CD4-positive, alpha-beta memory T cell (primary cell): ENCODE data around the gene ACTMAP. TPM values are rescaled to one million over a fixed set of nuclear protein-coding genes. Genes with fewer than 3 reads are reported as not detected.

Experiments
- CTCF ChIA-PET: fragments of 350-600 bp; sonication (Branson Sonifier 250); formaldehyde crosslinking; loops from one replicate; lab custom pipeline; 2021; ENCODE audit warnings: inconsistent platforms; ENCODE audit not compliant: partially characterized antibody; lab: Charles Lee
- POLR2A ChIA-PET: fragments of 350-600 bp; sonication (Branson Sonifier 250); formaldehyde crosslinking; loops from one replicate; lab custom pipeline; 2021; ENCODE audit not compliant: partially characterized antibody; lab: Charles Lee
- DNase-seq, 5 donors: peaks; one replicate each; pipeline versions ENCODE4 v3.0.0 to v3.0.0-alpha.2; 2020 to 2022; ENCODE audit warnings: mixed read lengths in 1 of 5
- H3K27ac ChIP-seq: one replicate; pipeline ENCODE4 v1.7.0; 2013; ENCODE audit warnings: low read depth, low read length
- H3K27me3 ChIP-seq: 2 replicates; pipeline ENCODE4 v1.7.0; 2013; ENCODE audit warnings: mild to moderate bottlenecking, low read length, moderate library complexity; ENCODE audit not compliant: insufficient read depth
- H3K36me3 ChIP-seq: 2 replicates; pipeline ENCODE4 v1.7.0; 2013; ENCODE audit warnings: mild to moderate bottlenecking, low read length, moderate library complexity; ENCODE audit not compliant: insufficient read depth
- H3K4me1 ChIP-seq: 2 replicates; pipeline ENCODE4 v1.7.0; 2013; ENCODE audit warnings: mild to moderate bottlenecking, low read length, moderate library complexity; ENCODE audit not compliant: insufficient read depth
- H3K4me3 ChIP-seq, 2 donors: one replicate each; pipeline ENCODE4 v1.7.0; 2013; ENCODE audit warnings: low read length in 2 of 2, mild to moderate bottlenecking in 1 of 2
- H3K9me3 ChIP-seq, 2 donors: one replicate each; pipeline ENCODE4 v1.7.0; 2013; ENCODE audit warnings: low read length in 2 of 2, control low read depth in 1 of 2; ENCODE audit not compliant: control insufficient read depth in 1 of 2
- H3K27ac Mint-ChIP-seq, 7 donors: one replicate each; pipeline ENCODE4 v1.8.0; 2020 to 2021; ENCODE audit warnings: mixed read lengths in 7 of 7, mild to moderate bottlenecking in 6 of 7, inconsistent platforms in 3 of 7, moderate library complexity in 3 of 7
- H3K27me3 Mint-ChIP-seq, 2 donors: one replicate each; pipeline ENCODE4 v1.8.0; 2020 to 2021; ENCODE audit warnings: mixed read lengths in 2 of 2
- H3K36me3 Mint-ChIP-seq, 2 donors: one replicate each; pipeline ENCODE4 v1.8.0; 2020 to 2021; ENCODE audit warnings: mixed read lengths in 2 of 2, inconsistent platforms in 1 of 2, mild to moderate bottlenecking in 1 of 2
- H3K4me1 Mint-ChIP-seq, 4 donors: one replicate each; pipeline ENCODE4 v1.8.0; 2020 to 2021; ENCODE audit warnings: mixed read lengths in 4 of 4, mild to moderate bottlenecking in 1 of 4
- H3K4me3 Mint-ChIP-seq, 8 donors: one replicate each; pipeline ENCODE4 v1.8.0; 2020 to 2021; ENCODE audit warnings: mixed read lengths in 8 of 8, mild to moderate bottlenecking in 7 of 8, moderate library complexity in 6 of 8, inconsistent platforms in 3 of 8
- H3K9me3 Mint-ChIP-seq, 8 donors: one replicate each; pipeline ENCODE4 v1.8.0; 2020 to 2021; ENCODE audit warnings: mixed read lengths in 8 of 8, mild to moderate bottlenecking in 5 of 8, inconsistent platforms in 3 of 8, moderate library complexity in 1 of 8
- intact Hi-C: fragments of 100-400 bp; cut with micrococcal nuclease; formaldehyde crosslinking; loops from one replicate; pipeline ENCODE4 v1.15.1; 2023
- polyA plus RNA-seq, 2 donors: library from polyadenylated mRNA; unstranded; fragments of 300-500 nt; fragmentation: Illumina TruSeq; gene quantifications; one replicate each; pipeline ENCODE4 v1.2.3, GENCODE V29; 2021
- total RNA-seq, 2 experiments: library from RNA; stranded (reverse); gene quantifications; one replicate each; pipeline ENCODE4 v1.2.3, GENCODE V29; 2021

ACTMAP gene
- total and polyA plus RNA-seq, 4 experiments from 2014 or later = 0.26 to 5.5 (median 4.0) TPM

DNA sequence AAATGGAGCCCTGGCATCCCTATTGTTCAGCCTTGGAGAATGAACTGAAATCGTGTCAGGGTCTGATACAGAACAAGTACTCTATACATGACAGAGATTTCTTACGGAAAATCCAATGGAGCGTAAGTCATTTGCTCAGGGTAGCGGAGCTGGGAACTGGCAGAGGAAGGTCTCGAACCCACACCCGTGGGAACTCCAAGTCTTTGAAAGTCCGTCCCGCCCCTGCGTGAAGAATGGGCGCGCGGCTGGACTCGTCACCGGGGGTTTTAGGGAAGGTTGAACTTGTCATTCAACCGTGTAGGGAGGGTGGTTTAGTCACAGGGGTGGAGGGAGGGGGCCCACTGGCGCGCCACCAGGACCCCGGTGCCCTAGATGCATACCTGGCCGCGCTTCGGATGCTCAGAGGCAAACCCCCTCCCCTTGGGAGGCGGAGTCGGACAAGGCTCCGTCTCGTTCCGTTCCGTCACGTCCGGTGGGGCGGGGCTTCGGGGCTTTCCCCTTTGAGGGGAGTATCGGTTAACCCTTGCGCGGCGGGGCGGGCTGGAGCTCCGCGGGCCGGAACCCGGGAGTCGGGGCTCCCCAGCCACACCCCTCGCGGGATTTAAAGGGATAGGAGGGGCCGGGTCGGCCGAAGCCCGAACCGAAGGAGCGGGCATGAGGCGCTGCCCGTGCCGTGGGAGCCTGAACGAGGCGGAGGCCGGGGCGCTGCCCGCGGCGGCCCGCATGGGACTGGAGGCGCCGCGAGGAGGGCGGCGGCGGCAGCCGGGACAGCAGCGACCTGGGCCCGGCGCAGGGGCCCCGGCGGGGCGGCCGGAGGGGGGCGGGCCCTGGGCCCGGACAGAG lies 33.6 kb downstream of the ACTMAP start, which contains the start of the genes COQ8B and ITPKC:
Gene COQ8B, minus strand, starts transcription at position 405 of the 843 bp plus-strand sequence. CDS start 2,254 bp downstream, outside the sequence.
Gene ITPKC, plus strand, starts transcription at position 631 of the 843 bp plus-strand sequence. Its CDS starts 24 bp downstream, at position 655.
- H3K4me3 ChIP-seq = peak within 1 kb of the TSS; percentile 78 to 83
- no peaks in the 10 kb centered on the region for H3K9me3 ChIP-seq
- intact Hi-C loops = loop anchor here (1.0 to 5.0 kb wide), 3 partner anchors 53 to 104 kb away; no protein-coding TSS in a partner anchor
- H3K36me3 ChIP-seq = no peaks in the 10 kb centered on the region
- peak; percentile 98 to 100 (median 99) for DNase-seq
- POLR2A ChIA-PET = interaction anchor here (0.6 to 2.4 kb wide), 22 partner anchors 10 to 647 kb away, joined by 3 to 35 read pairs (median 4); partner anchors contain the start of genes ACTMAP, B9D2, EGLN2 and HNRNPUL1
- CTCF ChIA-PET = interaction anchor here (0.8 to 2.2 kb wide), 5 partner anchors 13 to 103 kb away, joined by 4 to 10 read pairs (median 7); partner anchors contain the start of gene RAB4B
- Mint-ChIP-seq H3K27ac (peak within 1 kb of the TSS; percentile 96 to 99 (median 98)), H3K36me3 (peaks cover 14 to 39% of the 10 kb centered on the region in 2 donors), H3K4me3 (peak within 1 kb of the TSS; percentile 87 to 97 (median 92)), H3K4me1 (peaks cover 40 to 83% (median 58%) of the 10 kb centered on the region in 4 donors), H3K27me3 (no peaks in the 10 kb centered on the region), H3K9me3 (peaks cover 0 to 3% (median 0%) of the 10 kb centered on the region in 8 donors)
- H3K4me1 ChIP-seq = peaks cover 70% of the 10 kb centered on the region
- H3K27me3 ChIP-seq = no peaks in the 10 kb centered on the region
- H3K27ac ChIP-seq = peak within 1 kb of the TSS; percentile 98

DNA sequence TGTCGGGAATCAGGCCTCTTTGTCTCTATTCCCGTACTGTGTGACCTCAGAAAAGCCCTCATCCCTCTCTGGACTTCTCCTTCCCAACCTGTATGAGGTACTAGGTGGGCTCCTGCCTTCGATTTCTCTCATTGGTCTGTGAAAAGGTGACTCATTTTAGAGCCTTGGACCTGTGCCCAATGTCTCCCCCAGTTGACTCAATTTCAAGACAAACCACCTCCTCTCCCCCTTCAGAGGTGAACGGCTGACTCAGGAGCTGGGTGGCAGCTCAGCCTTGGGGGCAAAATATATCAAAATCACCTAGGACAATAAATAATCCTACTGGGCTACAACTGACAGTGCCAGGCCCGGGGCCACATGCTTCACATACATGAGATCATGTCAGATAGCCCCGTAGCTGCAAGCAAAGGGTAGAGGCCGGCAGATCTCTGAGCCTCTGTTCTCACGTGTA lies 34.2 kb downstream of the ACTMAP start:
- Mint-ChIP-seq H3K9me3 (peaks cover 0 to 3% (median 0%) of the 10 kb centered on the region in 8 donors), H3K4me3 (peak overlapping the region; percentile 84 to 94 (median 90)), H3K36me3 (peaks cover 20 to 43% of the 10 kb centered on the region in 2 donors), H3K27me3 (no peaks in the 10 kb centered on the region), H3K4me1 (peaks cover 44 to 82% (median 60%) of the 10 kb centered on the region in 4 donors), H3K27ac (peak overlapping the region; percentile 96 to 99 (median 98))
- H3K27ac ChIP-seq = peak overlapping the region; percentile 98
- H3K4me3 ChIP-seq = peak overlapping the region; percentile 53 to 78
- intact Hi-C loops = loop anchor here (1.0 to 5.0 kb wide), 3 partner anchors 53 to 104 kb away; no protein-coding TSS in a partner anchor
- CTCF ChIA-PET = interaction anchor here (1.3 to 2.2 kb wide), 4 partner anchors 53 to 104 kb away, joined by 5 to 10 read pairs (median 8); partner anchors contain the start of gene RAB4B
- no peaks in the 10 kb centered on the region for H3K27me3 ChIP-seq
- H3K4me1 ChIP-seq = peaks cover 63% of the 10 kb centered on the region
- H3K9me3 ChIP-seq = no peaks in the 10 kb centered on the region
- H3K36me3 ChIP-seq = no peaks in the 10 kb centered on the region
- peak; percentile 17 to 88 (median 19) for DNase-seq
- POLR2A ChIA-PET = interaction anchor here (0.8 to 2.4 kb wide), 17 partner anchors 9 to 547 kb away, joined by 3 to 35 read pairs (median 6); partner anchors contain the start of genes ACTMAP, EGLN2, HNRNPUL1 and NUMBL

DNA sequence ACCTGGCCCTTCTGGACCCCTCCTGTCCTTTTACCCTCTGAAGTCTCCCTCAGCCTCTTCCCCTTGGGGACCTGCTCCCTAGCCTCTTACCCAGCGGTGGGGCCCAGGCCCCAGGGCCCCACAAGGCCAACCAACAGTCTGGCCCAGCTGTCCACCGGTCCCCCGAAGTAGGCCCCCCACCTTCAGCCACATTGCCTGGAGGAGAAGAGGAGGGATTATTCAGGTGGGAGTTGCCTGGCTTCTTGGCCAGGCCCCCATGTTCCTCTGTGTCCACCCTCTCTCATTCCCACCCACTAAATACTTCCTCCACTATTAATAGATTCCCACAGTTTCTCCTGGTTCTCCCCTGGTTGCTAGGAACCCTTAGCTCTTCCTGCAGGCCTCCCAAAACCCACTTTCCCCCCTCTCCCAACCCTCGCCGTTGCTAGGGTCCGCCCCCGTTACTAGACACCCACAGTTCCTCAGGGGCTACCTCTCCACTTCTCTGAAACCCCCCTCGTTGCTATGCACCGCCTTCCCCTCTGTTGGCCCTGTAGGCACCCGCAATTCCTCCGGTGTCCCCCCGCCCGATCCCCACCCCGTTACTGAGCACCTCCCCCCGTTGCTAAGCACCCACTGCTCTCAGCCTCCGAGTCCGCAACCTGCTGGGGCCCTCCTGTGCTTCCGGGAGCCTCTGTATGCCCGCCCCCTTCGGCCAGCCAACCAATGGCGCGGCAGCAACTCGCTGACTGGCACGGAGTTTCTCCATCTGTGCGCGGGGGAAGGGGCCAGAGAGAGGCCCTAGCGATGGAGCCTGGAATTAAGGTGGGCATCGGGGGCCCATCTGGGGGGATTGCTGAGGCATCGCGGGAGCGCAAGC lies 35.6 kb downstream of the ACTMAP start:
- H3K36me3 Mint-ChIP-seq = peaks cover 16 to 41% of the 10 kb centered on the region in 2 donors
- Histone ChIP-seq H3K36me3 (no peaks in the 10 kb centered on the region), H3K4me3 (peak overlapping the region; percentile 53 to 78), H3K9me3 (no peaks in the 10 kb centered on the region), H3K4me1 (peaks cover 50% of the 10 kb centered on the region), H3K27ac (peak overlapping the region; percentile 98), H3K27me3 (no peaks in the 10 kb centered on the region)
- peak; percentile 93 to 96 (median 94) for DNase-seq
- H3K4me1 Mint-ChIP-seq = peaks cover 38 to 69% (median 50%) of the 10 kb centered on the region in 4 donors
- peak overlapping the region; percentile 96 to 99 (median 98) for H3K27ac Mint-ChIP-seq
- intact Hi-C loops = loop anchor here (1.0 to 5.0 kb wide), 4 partner anchors 24 to 102 kb away; partner anchors contain the start of genes ACTMAP, NUMBL and RAB4B
- H3K4me3 Mint-ChIP-seq = peak overlapping the region; percentile 84 to 94 (median 90)
- no peaks in the 10 kb centered on the region for H3K27me3 Mint-ChIP-seq
- H3K9me3 Mint-ChIP-seq = peaks cover 0 to 1% (median 0%) of the 10 kb centered on the region in 8 donors
- ChIA-PET CTCF (no interaction called here), POLR2A (interaction anchor here (0.7 kb wide), 2 partner anchors 36 to 52 kb away, joined by 3 read pairs; partner anchors contain the start of genes ACTMAP and SNRPA)

DNA sequence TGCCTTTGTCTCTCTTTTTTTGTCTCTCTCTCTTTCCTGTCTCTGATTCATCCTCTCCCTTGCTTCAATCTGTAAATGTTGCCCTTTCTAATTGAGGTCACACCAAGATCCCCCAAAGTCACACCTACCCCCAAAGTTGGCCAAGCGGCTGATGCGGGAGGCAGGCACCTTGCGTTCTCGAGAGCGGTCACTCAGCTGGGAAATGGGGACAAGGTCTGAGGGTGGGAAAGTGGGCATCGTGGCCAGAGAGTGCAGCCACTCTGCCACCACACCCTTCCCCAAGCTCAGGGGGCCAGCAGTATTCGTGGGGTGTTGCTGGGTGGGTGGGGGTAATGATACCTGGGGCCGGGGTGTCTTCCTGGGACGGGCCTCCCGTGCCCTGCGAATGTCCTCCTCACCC lies 36.3 kb downstream of the ACTMAP start:
- peaks cover 20 to 45% of the 10 kb centered on the region in 2 donors for H3K36me3 Mint-ChIP-seq

DNA sequence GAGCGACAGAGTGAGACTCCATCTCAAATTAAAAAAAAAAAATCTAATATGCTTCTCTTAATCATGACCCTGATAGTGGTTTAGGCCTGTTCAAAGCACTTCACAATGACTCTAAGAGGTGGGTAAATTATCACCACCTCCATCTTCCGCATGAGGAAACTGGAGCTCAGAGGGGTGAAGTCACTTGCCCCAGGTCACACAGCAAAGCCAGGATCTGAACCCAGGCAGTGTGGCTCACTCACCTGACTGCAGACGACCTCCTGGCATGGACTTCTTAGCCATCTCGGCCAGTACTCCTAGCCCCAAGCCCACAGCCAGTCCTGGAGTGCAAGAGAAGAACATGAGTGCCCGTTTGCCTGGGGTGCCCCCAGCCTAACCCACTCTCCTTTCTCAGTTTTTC lies 40.5 kb downstream of the ACTMAP start:
- ChIA-PET POLR2A (no interaction called here), CTCF (interaction anchor here (1.4 kb wide), 1 partner anchor 68 kb away, joined by 3 read pairs; the partner anchor contains the start of gene RAB4B)
- intact Hi-C loops = no loop called here
- H3K4me1 Mint-ChIP-seq = peaks cover 16 to 32% (median 19%) of the 10 kb centered on the region in 4 donors
- no peak overlapping the region for H3K27ac ChIP-seq
- H3K27ac Mint-ChIP-seq = no peak overlapping the region
- no peaks in the 10 kb centered on the region for H3K9me3 ChIP-seq
- H3K4me3 Mint-ChIP-seq = no peak overlapping the region
- H3K27me3 ChIP-seq = no peaks in the 10 kb centered on the region
- peaks cover 36 to 38% of the 10 kb centered on the region in 2 donors for H3K36me3 Mint-ChIP-seq
- peaks cover 9% of the 10 kb centered on the region for H3K36me3 ChIP-seq
- H3K9me3 Mint-ChIP-seq = no peaks in the 10 kb centered on the region
- no peaks in the 10 kb centered on the region for H3K27me3 Mint-ChIP-seq
- peaks cover 10% of the 10 kb centered on the region for H3K4me1 ChIP-seq
- no peak for DNase-seq
- H3K4me3 ChIP-seq = no peak overlapping the region

More for the DNA sequence above, 36.3 kb downstream of the ACTMAP start:
- Histone ChIP-seq H3K4me3 (peak overlapping the region in 1 of 2 donors; percentile 78), H3K27ac (peak overlapping the region; percentile 98), H3K9me3 (no peaks in the 10 kb centered on the region), H3K27me3 (no peaks in the 10 kb centered on the region), H3K4me1 (peaks cover 42% of the 10 kb centered on the region), H3K36me3 (no peaks in the 10 kb centered on the region)
- H3K9me3 Mint-ChIP-seq = peaks cover 0 to 1% (median 0%) of the 10 kb centered on the region in 8 donors
- no peak for DNase-seq
- peak overlapping the region; percentile 48 to 80 (median 74) for H3K4me3 Mint-ChIP-seq
- no peaks in the 10 kb centered on the region for H3K27me3 Mint-ChIP-seq
- peaks cover 32 to 61% (median 47%) of the 10 kb centered on the region in 4 donors for H3K4me1 Mint-ChIP-seq
- H3K27ac Mint-ChIP-seq = peak overlapping the region; percentile 80 to 98 (median 90)
- POLR2A ChIA-PET = interaction anchor here (0.5 to 1.0 kb wide), 5 partner anchors 37 to 647 kb away, joined by 3 to 4 read pairs (median 3); partner anchors contain the start of genes ACTMAP and SNRPA
- CTCF ChIA-PET = no interaction called here
- intact Hi-C loops = no loop called here

DNA sequence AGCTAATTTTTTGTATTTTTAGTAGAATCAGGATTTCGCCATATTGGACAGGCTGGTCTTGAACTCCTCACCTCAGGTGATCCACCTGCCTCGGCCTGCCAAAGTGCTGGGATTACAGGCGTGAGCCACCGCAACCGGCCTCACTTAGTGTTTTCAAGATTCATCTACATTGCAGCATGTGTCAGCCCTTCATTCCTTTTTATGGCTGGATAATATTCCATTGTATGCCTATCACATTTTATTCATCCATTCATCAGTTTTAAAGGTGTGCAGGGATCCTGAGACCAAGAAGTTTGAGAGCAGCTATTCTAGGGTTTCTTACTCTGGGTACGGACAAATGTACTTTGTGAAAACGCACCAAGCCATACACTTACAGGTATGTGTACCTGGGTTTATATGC lies 42.7 kb downstream of the ACTMAP start:
- POLR2A ChIA-PET = interaction anchor here (1.1 to 1.4 kb wide), 2 partner anchors 9 to 53 kb away, joined by 3 read pairs; partner anchors contain the start of genes COQ8B and ITPKC
- Histone ChIP-seq H3K27ac (no peak overlapping the region), H3K9me3 (no peaks in the 10 kb centered on the region), H3K27me3 (no peaks in the 10 kb centered on the region), H3K4me3 (no peak overlapping the region), H3K4me1 (no peaks in the 10 kb centered on the region), H3K36me3 (peaks cover 29% of the 10 kb centered on the region)
- H3K36me3 Mint-ChIP-seq = peaks cover 44 to 46% of the 10 kb centered on the region in 2 donors
- no peaks in the 10 kb centered on the region for H3K27me3 Mint-ChIP-seq
- no peaks in the 10 kb centered on the region for H3K9me3 Mint-ChIP-seq
- no peak overlapping the region for H3K27ac Mint-ChIP-seq
- H3K4me3 Mint-ChIP-seq = no peak overlapping the region
- no peak for DNase-seq
- H3K4me1 Mint-ChIP-seq = peaks cover 4 to 17% (median 12%) of the 10 kb centered on the region in 4 donors
- intact Hi-C loops = no loop called here
- CTCF ChIA-PET = interaction anchor here (1.1 kb wide), 1 partner anchor 14 kb away, joined by 3 read pairs; no protein-coding TSS in a partner anchor
